HepG2 (cell line): ENCODE results near the gene ZBTB47. TPM values are rescaled to one million over a fixed set of nuclear protein-coding genes. Genes with fewer than 3 reads are reported as not detected.

ENCODE experiments used
- ATAC-seq: fragments of 200-7000 bp; cut with Tn5 transposase; 3 replicates; pipeline ENCODE4 v1.9.1; 2020; ENCODE audit warnings: mild to moderate bottlenecking, moderate library complexity
- BruUV-seq: library from RNA; stranded (reverse); fragments of 400-500 nt; replicated peaks from 2 replicates; lab custom pipeline; 2021; lab: Mats Ljungman, UMichigan
- CTCF ChIA-PET: fragments of 300-600 bp; formaldehyde crosslinking; extraction: SDS; loops from one replicate; lab custom pipeline; 2021; ENCODE audit warnings: low total read pairs, inconsistent platforms, low intra/inter-chr PET ratio; lab: Yijun Ruan, JAX
- POLR2A ChIA-PET: fragments of 350-600 bp; sonication (Branson Sonifier 250); formaldehyde crosslinking; loops from one replicate; lab custom pipeline; 2020; ENCODE audit warnings: antibody characterized with exemption, inconsistent platforms; lab: Yijun Ruan, JAX
- DNase-seq: peaks from one replicate; pipeline ENCODE4 v3.0.0-alpha.2; 2015; ENCODE audit warnings: low spot score
- FAIRE-seq: peaks from 3 replicates; lab custom pipeline; 2011; peaks lifted over from hg19 to GRCh38; lab: Jason Lieb, UNC
- H2AFZ ChIP-seq: one replicate; pipeline ENCODE4 v1.6.1; 2011; ENCODE audit warnings: low read length, inconsistent platforms
- H3K27ac ChIP-seq: fragments of 300-600 bp; 3 replicates; pipeline ENCODE4 v1.8.0; 2011; ENCODE audit warnings: mixed run types, mild to moderate bottlenecking, mixed read lengths, low read length, inconsistent platforms; ENCODE audit not compliant: insufficient read depth; ENCODE audit errors: extremely low read length
- H3K27me3 ChIP-seq, 2 experiments: fragments of 200-600 bp in 1 of 2; 2 replicates in 1 of 2; 3 replicates in 1 of 2; pipeline versions ENCODE4 v1.6.0 to v1.8.0; 2011; ENCODE audit warnings: low read length in 2 of 2, mild to moderate bottlenecking in 2 of 2, moderate library complexity in 2 of 2, inconsistent platforms in 1 of 2; ENCODE audit not compliant: insufficient read depth in 2 of 2, control insufficient read depth in 1 of 2
- H3K36me3 ChIP-seq, 2 experiments: fragments of 200-600 bp in 1 of 2; replicated peaks in 1 of 2; 2 replicates in 1 of 2; 3 replicates in 1 of 2; pipeline versions ENCODE4 v1.5.1 to v1.8.0; 2011; ENCODE audit warnings: low read length in 2 of 2, inconsistent platforms in 1 of 2; ENCODE audit not compliant: insufficient read depth in 2 of 2, control insufficient read depth in 1 of 2
- H3K4me1 ChIP-seq: 2 replicates; pipeline ENCODE4 v1.5.1; 2012; ENCODE audit warnings: low read length, inconsistent platforms; ENCODE audit not compliant: insufficient read depth
- H3K4me2 ChIP-seq: 2 replicates; pipeline ENCODE4 v1.6.0; 2011; ENCODE audit warnings: low read depth, low read length, inconsistent platforms
- H3K4me3 ChIP-seq, 3 experiments: fragments of 200-600 bp in 1 of 3; sonication (generic), shearing (Covaris generic) in 1 of 3; replicated peaks in 1 of 3; 2 replicates each; pipeline ENCODE4 v1.5.1; 2011 to 2016; ENCODE audit warnings: low read length in 3 of 3, inconsistent platforms in 2 of 3, low read depth in 2 of 3, mild to moderate bottlenecking in 2 of 3, control low read depth in 1 of 3, mixed read lengths in 1 of 3; ENCODE audit not compliant: insufficient read depth in 1 of 3
- H3K79me2 ChIP-seq: one replicate; pipeline ENCODE4 v1.6.1; 2011; ENCODE audit warnings: low read length, inconsistent platforms; ENCODE audit not compliant: insufficient read depth
- H3K9ac ChIP-seq: 2 replicates; pipeline ENCODE4 v1.6.0; 2011; ENCODE audit warnings: mild to moderate bottlenecking, low read depth, low read length, inconsistent platforms; ENCODE audit not compliant: insufficient read depth
- H3K9me3 ChIP-seq: 2 replicates; pipeline ENCODE4 v1.5.1; 2012; ENCODE audit warnings: mild to moderate bottlenecking, low read length
- H4K20me1 ChIP-seq: 2 replicates; pipeline ENCODE4 v1.6.0; 2011; ENCODE audit warnings: inconsistent platforms, mild to moderate bottlenecking, low read length, moderate library complexity; ENCODE audit not compliant: insufficient read depth
- AGO2 ChIP-seq: fragments of 200-400 bp; formaldehyde crosslinking; optimal IDR thresholded peaks from 2 replicates; pipeline ENCODE3; 2017; ENCODE audit warnings: mild to moderate bottlenecking, low read depth, low read length, moderate library complexity
- HES4 ChIP-seq: sonication (generic); formaldehyde crosslinking; IDR thresholded peaks from 2 replicates; pipeline ENCODE4 v1.9.0; 2021; ENCODE audit warnings: mild to moderate bottlenecking, missing genetic modification reagents, borderline replicate concordance
- PRDM10 ChIP-seq: sonication (generic); formaldehyde crosslinking; IDR thresholded peaks from 2 replicates; pipeline ENCODE4 v1.4.0; 2020; ENCODE audit warnings: low read depth, missing genetic modification reagents
- SSRP1 ChIP-seq: IDR thresholded peaks from 2 replicates; pipeline ENCODE4 v1.6.1; 2016; ENCODE audit warnings: control low read depth
- ZNF24 ChIP-seq: fragments of 450-650 bp; IDR thresholded peaks from 2 replicates; pipeline ENCODE4 v1.6.1; 2017; ENCODE audit warnings: antibody characterized with exemption, mild to moderate bottlenecking
- ZNF354B ChIP-seq: sonication (generic); formaldehyde crosslinking; IDR thresholded peaks from 2 replicates; pipeline ENCODE4 v1.8.0; 2022; ENCODE audit warnings: mild to moderate bottlenecking, missing genetic modification reagents
- ZNF441 ChIP-seq: sonication (generic); formaldehyde crosslinking; IDR thresholded peaks from 2 replicates; pipeline ENCODE4 v1.7.0; 2021; ENCODE audit warnings: missing genetic modification reagents, borderline replicate concordance
- ZSCAN30 ChIP-seq: sonication (generic); formaldehyde crosslinking; IDR thresholded peaks from 2 replicates; pipeline ENCODE4 v1.5.0; 2020; ENCODE audit warnings: mild to moderate bottlenecking, missing genetic modification reagents
- WGBS: methylation state at CpG from one replicate; pipeline ENCODE4 v1.1.6; 2017; ENCODE audit warnings: low lambda C conversion rate; 5-methylcytosine and 5-hydroxymethylcytosine counted together
- in situ Hi-C: cut with HindIII; loops from 2 replicates; pipeline ENCODE4 v1.10.0; 2017; ENCODE audit warnings: low pct_unique_long_range_greater_than_20kb; ENCODE audit not compliant: extremely low pct_ligation_motif_present
- intact Hi-C: fragments of 100-400 bp; cut with micrococcal nuclease; formaldehyde crosslinking; loops from one replicate; pipeline ENCODE4 v1.10.0; 2022; ENCODE audit not compliant: unreplicated experiment
- polyA plus RNA-seq, 8 experiments: library from polyadenylated mRNA; depleted of rRNA in 3 of 8; stranded (reverse) in 7 of 8; unstranded in 1 of 8; fragments of >200 nt; fragmentation: Illumina TruSeq in 4 of 8; extraction: Trizol in 4 of 8; gene quantifications; 2 replicates each; pipeline versions ENCODE4 v1.2.1 to v1.2.3, GENCODE V29; 2011 to 2016; ENCODE audit warnings: low read depth in 4 of 8, missing spikeins in 1 of 8, mixed read lengths in 1 of 8; ENCODE audit not compliant: insufficient read depth in 1 of 8
- total RNA-seq, 5 experiments: library from RNA; depleted of rRNA; stranded (reverse); fragments of >200 nt; fragmentation: Illumina TruSeq; extraction: Trizol; gene quantifications; 2 replicates each; pipeline ENCODE4 v1.2.3, GENCODE V29; 2016; ENCODE audit warnings: low read depth in 1 of 5
- TF ChIP-seq, protein P1 (sequence below), 2 experiments: sonication (generic) in 1 of 2; formaldehyde crosslinking in 1 of 2; IDR thresholded peaks; 2 replicates each; pipeline versions ENCODE4 v1.6.1 to v1.9.0; 2014 to 2022; ENCODE audit warnings: antibody characterized with exemption in 1 of 2, borderline replicate concordance in 1 of 2, inconsistent platforms in 1 of 2, low read depth in 1 of 2, missing genetic modification reagents in 1 of 2
- TF ChIP-seq, protein P2 (sequence below): IDR thresholded peaks from 2 replicates; pipeline ENCODE4 v1.6.1; 2016; ENCODE audit warnings: low read depth

The ZBTB47 gene
- total and polyA plus RNA-seq, 2 of the 13 experiments (the other 11 are each of a cell fraction or from before 2014, with no cell fraction given), result 1.5 to 3.1 TPM

- no peak for TF ChIP-seq PRDM10
Observed at GRCh38 chr3:42664438-42664803, 10.9 kb downstream of the ZBTB47 start (continued).

DNA sequence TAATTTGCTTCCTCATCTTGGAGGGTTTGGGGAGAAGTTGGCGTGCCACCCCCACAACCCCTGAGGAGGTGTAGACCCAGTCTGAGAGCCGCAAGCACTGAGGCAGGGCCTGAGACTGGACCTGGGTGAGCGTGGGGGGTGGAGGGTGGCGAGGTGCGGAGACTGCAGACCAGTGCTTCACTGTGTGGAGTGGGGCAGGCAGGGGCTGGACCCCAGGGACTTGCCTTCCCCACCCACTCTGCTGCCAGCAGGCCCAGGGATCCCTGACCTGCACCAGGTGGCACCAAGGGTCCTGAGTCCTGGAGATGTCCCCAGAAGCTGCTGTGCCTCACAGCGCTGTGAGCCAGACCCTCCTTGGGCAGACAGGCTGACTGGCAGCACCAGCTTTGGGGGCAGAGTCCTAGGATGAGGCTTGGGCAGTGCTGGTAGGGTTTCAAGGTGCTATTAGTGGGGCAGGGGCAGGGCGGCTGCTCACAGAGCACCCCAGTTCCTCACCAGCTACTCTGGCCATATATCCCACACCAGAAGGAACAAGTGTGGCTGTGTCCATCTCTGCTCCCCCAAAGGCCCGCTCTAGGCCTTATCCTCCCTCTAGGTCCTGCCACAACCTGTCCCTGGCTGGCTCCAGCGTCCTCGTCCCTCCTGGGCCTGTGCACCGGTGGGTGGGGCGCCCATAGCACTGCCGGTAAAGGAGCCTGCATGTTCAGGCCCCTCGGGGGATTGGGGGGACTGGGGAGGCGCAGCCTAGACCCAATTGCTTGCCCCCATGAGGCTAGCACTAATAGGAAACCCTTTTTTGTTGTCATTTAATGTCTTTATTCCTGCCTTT, 11.8 kb downstream of the ZBTB47 start:
- Histone ChIP-seq H3K79me2 (no peaks in the 10 kb centered on the region), H3K9ac (no peak overlapping the region), H2AFZ (no peak overlapping the region), H4K20me1 (no peaks in the 10 kb centered on the region), H3K4me1 (peaks cover 12% of the 10 kb centered on the region), H3K27me3 (no peaks in the 10 kb centered on the region), H3K27ac (no peak overlapping the region), H3K36me3 (no peaks in the 10 kb centered on the region), H3K9me3 (no peaks in the 10 kb centered on the region), H3K4me3 (no peak overlapping the region), H3K4me2 (no peak overlapping the region)
- in situ Hi-C loops (no loop called here), intact Hi-C loops (no loop called here)
- DNase-seq, result no peak
- POLR2A ChIA-PET, result interaction anchor here (1.2 kb wide), 1 partner anchor 18 kb away, joined by 3 read pairs; no protein-coding TSS in a partner anchor
- BruUV-seq, result no TSS peak
- CTCF ChIA-PET, result no interaction called here
- 66% methylated on average over 8 of the region's 15 CpGs for WGBS
- FAIRE-seq, result no peak
- peak; percentile 7; the same call in 1 of the 3 replicates for ATAC-seq
- TF ChIP-seq ZSCAN30 (CRISPR knock-in tag) (no peak), ZNF354B (CRISPR knock-in tag) (no peak), ZNF24 (no peak), AGO2 (peak; percentile 75), SSRP1 (CRISPR knock-in tag) (no peak), HES4 (CRISPR knock-in tag) (no peak), ZNF441 (CRISPR knock-in tag) (no peak)
- TF ChIP-seq, protein P1, sequence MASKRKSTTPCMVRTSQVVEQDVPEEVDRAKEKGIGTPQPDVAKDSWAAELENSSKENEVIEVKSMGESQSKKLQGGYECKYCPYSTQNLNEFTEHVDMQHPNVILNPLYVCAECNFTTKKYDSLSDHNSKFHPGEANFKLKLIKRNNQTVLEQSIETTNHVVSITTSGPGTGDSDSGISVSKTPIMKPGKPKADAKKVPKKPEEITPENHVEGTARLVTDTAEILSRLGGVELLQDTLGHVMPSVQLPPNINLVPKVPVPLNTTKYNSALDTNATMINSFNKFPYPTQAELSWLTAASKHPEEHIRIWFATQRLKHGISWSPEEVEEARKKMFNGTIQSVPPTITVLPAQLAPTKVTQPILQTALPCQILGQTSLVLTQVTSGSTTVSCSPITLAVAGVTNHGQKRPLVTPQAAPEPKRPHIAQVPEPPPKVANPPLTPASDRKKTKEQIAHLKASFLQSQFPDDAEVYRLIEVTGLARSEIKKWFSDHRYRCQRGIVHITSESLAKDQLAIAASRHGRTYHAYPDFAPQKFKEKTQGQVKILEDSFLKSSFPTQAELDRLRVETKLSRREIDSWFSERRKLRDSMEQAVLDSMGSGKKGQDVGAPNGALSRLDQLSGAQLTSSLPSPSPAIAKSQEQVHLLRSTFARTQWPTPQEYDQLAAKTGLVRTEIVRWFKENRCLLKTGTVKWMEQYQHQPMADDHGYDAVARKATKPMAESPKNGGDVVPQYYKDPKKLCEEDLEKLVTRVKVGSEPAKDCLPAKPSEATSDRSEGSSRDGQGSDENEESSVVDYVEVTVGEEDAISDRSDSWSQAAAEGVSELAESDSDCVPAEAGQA (IDR thresholded peaks at IDR 0.05; ENCODE audit: low read depth), result no peak
- TF ChIP-seq, protein P1 (CRISPR knock-in tag; IDR thresholded peaks at IDR 0.05; ENCODE audit: borderline replicate concordance), result no peak
- TF ChIP-seq, protein P2, sequence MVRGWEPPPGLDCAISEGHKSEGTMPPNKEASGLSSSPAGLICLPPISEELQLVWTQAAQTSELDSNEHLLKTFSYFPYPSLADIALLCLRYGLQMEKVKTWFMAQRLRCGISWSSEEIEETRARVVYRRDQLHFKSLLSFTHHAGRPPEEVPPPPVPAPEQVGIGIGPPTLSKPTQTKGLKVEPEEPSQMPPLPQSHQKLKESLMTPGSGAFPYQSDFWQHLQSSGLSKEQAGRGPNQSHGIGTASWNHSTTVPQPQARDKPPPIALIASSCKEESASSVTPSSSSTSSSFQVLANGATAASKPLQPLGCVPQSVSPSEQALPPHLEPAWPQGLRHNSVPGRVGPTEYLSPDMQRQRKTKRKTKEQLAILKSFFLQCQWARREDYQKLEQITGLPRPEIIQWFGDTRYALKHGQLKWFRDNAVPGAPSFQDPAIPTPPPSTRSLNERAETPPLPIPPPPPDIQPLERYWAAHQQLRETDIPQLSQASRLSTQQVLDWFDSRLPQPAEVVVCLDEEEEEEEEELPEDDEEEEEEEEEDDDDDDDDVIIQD (CRISPR knock-in tag), result no peak
